Right lobe of liver (tissue), 6 donors: ENCODE data around the gene RNF103. TPM values are rescaled to one million over a fixed set of nuclear protein-coding genes. Genes with fewer than 3 reads are reported as not detected.
A peak's percentile ranks its signal among the peaks of the same experiment; 100 is the strongest.

ENCODE experiments used
- ATAC-seq, 4 donors: fragments of 200-7000 bp; cut with Tn5 transposase; one replicate each; pipeline ENCODE4 v1.9.1; 2020; ENCODE audit warnings: mild to moderate bottlenecking in 4 of 4, moderate library complexity in 4 of 4
- DNase-seq, 3 donors: peaks; one replicate each; pipeline ENCODE4 v3.0.0-alpha.2; 2020
- H3K27ac ChIP-seq, 3 donors: fragments of 200-600 bp; one replicate each; pipeline ENCODE4 v1.8.0; 2022
- H3K27me3 ChIP-seq, 2 donors: fragments of 200-600 bp; one replicate each; pipeline ENCODE4 v1.8.0; 2022
- H3K36me3 ChIP-seq, 4 donors: fragments of 200-600 bp; sonication (generic) in 1 of 4; one replicate each; pipeline versions ENCODE4 v1.5.1 to v1.8.0; 2017 to 2022; ENCODE audit warnings: control low read depth in 1 of 4
- H3K4me1 ChIP-seq, 4 donors: fragments of 200-600 bp; sonication (generic) in 1 of 4; one replicate each; pipeline versions ENCODE4 v1.5.1 to v1.8.0; 2017 to 2022; ENCODE audit warnings: control low read depth in 1 of 4
- H3K4me3 ChIP-seq, 3 donors: fragments of 200-600 bp; one replicate each; pipeline ENCODE4 v1.8.0; 2022
- H3K9me3 ChIP-seq, 4 donors: fragments of 200-600 bp; sonication (generic) in 1 of 4; one replicate each; pipeline versions ENCODE4 v1.5.1 to v1.8.0; 2017 to 2022; ENCODE audit warnings: control low read depth in 1 of 4
- POLR2A ChIP-seq: fragments of 450-650 bp; IDR thresholded peaks from one replicate; pipeline ENCODE4 v1.6.1; 2017; ENCODE audit warnings: antibody characterized with exemption, mild to moderate bottlenecking
- WGBS: methylation state at CpG from one replicate; pipeline ENCODE4 v1.1.6; 2018; ENCODE audit warnings: low coverage, low lambda C conversion rate; ENCODE audit not compliant: insufficient coverage; ENCODE audit errors: missing lambda C conversion rate; 5-methylcytosine and 5-hydroxymethylcytosine counted together
- intact Hi-C, 2 donors: fragments of 100-400 bp; cut with DNase I; formaldehyde crosslinking; loops; one replicate each; pipeline versions ENCODE4 v1.11.2 to v1.14.1; 2022
- total RNA-seq, 6 experiments: library from RNA; depleted of rRNA in 2 of 6; stranded (reverse); fragments of >200 nt in 2 of 6; fragmentation: NEBNext Ultra II Directional in 3 of 6; extraction: Animal tissue kit (Norgen Biotek cat#: 25700) in 3 of 6; gene quantifications; one replicate each; pipeline versions ENCODE4 v1.1.0 to v1.2.4, GENCODE V29; 2016 to 2023
- TF ChIP-seq, protein P1 (sequence below), 4 donors: fragments of 200-600 bp in 3 of 4; fragments of 450-650 bp in 1 of 4; IDR thresholded peaks; one replicate each; pipeline versions ENCODE4 v1.5.1 to v1.8.0; 2016 to 2022; ENCODE audit warnings: antibody characterized with exemption in 4 of 4, mild to moderate bottlenecking in 2 of 4
- donor health status: DM: no; HTN: yes; CAD: no.
- donor health status: DM: no; HTN: no; CAD: no.
- donor health status: DM: no; HTN: no; CAD: no.
- donor health status: DM: no; HTN: yes; CAD: no.
- donor health status: DM: no; HTN: yes; CAD: no.

Gene RNF103
- total RNA-seq, 6 experiments from 2014 or later: 30.6 to 47.7 (median 39.7) TPM

DNA sequence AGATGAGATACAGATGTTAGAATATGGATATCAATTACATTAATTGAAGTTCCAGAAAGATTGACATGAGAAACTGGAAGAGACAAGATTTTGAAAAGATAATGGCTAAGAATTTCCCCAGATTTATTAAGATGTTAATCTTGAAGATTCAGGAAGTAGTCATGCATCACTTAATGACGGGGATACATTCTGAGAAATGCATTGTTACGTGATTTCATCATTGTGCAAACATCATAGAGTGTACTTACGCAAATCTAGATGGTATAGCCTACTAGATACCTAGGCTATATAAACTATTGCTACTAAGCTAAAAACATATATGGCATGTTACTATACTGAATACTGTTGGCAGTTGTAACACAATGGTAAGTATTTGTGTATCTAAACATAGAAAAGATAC is 53.6 kb downstream of the RNF103 start:
- Histone ChIP-seq H3K9me3 (no peaks in the 10 kb centered on the region), H3K27ac (no peak overlapping the region), H3K27me3 (no peaks in the 10 kb centered on the region), H3K4me3 (no peak overlapping the region), H3K4me1 (no peaks in the 10 kb centered on the region), H3K36me3 (no peaks in the 10 kb centered on the region)
- no peak for ATAC-seq
- no peak for DNase-seq
- TF ChIP-seq, protein P1, sequence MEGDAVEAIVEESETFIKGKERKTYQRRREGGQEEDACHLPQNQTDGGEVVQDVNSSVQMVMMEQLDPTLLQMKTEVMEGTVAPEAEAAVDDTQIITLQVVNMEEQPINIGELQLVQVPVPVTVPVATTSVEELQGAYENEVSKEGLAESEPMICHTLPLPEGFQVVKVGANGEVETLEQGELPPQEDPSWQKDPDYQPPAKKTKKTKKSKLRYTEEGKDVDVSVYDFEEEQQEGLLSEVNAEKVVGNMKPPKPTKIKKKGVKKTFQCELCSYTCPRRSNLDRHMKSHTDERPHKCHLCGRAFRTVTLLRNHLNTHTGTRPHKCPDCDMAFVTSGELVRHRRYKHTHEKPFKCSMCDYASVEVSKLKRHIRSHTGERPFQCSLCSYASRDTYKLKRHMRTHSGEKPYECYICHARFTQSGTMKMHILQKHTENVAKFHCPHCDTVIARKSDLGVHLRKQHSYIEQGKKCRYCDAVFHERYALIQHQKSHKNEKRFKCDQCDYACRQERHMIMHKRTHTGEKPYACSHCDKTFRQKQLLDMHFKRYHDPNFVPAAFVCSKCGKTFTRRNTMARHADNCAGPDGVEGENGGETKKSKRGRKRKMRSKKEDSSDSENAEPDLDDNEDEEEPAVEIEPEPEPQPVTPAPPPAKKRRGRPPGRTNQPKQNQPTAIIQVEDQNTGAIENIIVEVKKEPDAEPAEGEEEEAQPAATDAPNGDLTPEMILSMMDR (IDR thresholded peaks at IDR 0.05): no peak
- no peak for TF ChIP-seq POLR2A
- WGBS: 84% methylated on average over 3 of the region's 3 CpGs
- intact Hi-C loops: no loop called here

DNA sequence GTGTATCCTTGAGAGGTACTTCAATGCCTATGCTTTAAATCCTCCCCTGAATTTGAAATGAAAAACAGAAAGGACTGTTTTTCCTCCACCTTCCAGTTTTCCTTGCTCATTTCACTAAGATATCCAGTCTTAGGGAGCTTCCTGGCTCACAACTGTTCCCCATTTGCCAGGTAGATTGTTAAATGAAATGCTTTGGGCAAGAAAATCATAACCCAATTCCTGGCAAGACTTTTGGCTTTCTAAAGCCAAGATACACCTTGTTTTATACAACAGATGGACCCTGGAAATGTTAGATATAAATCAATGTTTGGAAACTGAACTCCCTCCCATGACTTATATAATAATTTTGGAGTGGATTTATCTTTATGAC is 56.9 kb downstream of the RNF103 start:
- Histone ChIP-seq H3K36me3 (no peaks in the 10 kb centered on the region), H3K9me3 (no peaks in the 10 kb centered on the region), H3K27ac (no peak overlapping the region), H3K4me1 (peaks cover 0 to 8% (median 3%) of the 10 kb centered on the region in 4 donors), H3K27me3 (no peaks in the 10 kb centered on the region), H3K4me3 (no peak overlapping the region)
- TF ChIP-seq, protein P1 (IDR thresholded peaks at IDR 0.05): no peak
- TF ChIP-seq POLR2A: no peak
- ATAC-seq: no peak
- intact Hi-C loops: no loop called here
- DNase-seq: no peak

DNA sequence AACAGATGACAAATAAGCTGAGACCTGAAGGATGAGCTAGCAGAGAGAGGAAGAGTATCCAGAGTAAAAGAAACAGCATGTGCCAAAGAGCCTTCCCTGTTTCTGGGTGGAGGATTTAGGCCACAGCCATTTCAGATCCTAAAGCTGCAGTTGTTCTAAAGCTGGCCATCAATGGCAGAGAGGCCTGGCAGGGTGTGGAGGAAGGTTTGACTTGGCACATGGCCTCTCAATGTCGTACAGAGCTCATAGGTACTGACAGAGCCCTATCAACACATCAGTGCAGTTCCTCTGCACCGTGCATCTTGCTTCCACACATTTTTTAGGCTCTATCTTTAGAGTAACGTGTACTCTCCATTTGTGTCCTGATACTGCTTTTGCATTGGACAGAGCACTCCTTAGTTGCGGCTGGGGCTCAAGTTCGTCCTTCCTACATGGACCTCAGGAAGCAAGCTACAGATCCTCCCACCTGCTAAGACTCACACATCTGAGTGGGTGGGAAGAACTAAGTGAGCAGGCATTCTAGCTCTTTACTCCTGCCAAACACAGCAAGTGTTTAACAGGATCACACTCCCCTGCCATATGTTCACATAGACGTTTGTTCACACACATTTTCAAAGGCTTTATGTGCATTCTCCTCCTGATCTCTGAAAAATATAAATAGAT is 57.4 kb downstream of the RNF103 start:
- ATAC-seq (no peak), DNase-seq (no peak)
- intact Hi-C loops: no loop called here
- Histone ChIP-seq H3K27me3 (no peaks in the 10 kb centered on the region), H3K36me3 (no peaks in the 10 kb centered on the region), H3K27ac (no peak overlapping the region), H3K4me3 (no peak overlapping the region), H3K4me1 (peaks cover 0 to 13% (median 4%) of the 10 kb centered on the region in 4 donors), H3K9me3 (no peaks in the 10 kb centered on the region)
- TF ChIP-seq, protein P1 (IDR thresholded peaks at IDR 0.05): no peak
- TF ChIP-seq POLR2A: no peak
- WGBS: 73% methylated on average over 5 of the region's 6 CpGs

DNA sequence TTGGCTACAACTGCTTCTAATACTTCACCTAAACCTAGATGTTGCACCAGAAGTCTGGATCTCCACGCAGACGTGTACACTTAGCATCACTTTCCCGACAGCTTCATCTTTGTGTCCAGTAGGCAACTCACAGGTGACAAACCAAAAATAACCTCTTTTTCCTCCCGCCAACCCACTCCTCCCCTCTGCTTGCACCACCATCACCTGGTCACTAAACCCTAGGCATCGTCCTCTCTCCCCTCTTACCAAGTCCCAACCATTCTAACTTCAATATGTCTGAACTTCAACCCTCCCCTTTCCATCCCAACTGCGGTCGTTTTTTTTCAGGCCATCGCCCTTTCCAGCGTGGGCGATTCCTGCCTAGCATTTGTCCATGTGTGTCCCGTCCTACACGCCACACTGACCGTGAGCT is 60.0 kb downstream of the RNF103 start:
- intact Hi-C loops: no loop called here
- Histone ChIP-seq H3K27ac (peak overlapping the region; percentile 99), H3K27me3 (no peaks in the 10 kb centered on the region), H3K36me3 (no peaks in the 10 kb centered on the region), H3K4me3 (peak overlapping the region; percentile 68 to 80 (median 71)), H3K4me1 (peaks cover 0 to 16% (median 4%) of the 10 kb centered on the region in 4 donors), H3K9me3 (no peaks in the 10 kb centered on the region)
- ATAC-seq: no peak
- TF ChIP-seq, protein P1 (IDR thresholded peaks at IDR 0.05): no peak
- DNase-seq: no peak
- WGBS: 60% methylated on average over 10 of the region's 13 CpGs
